Breast epithelium (tissue), 3 donors: ENCODE measurements around the gene PRR29.

ENCODE experiments used
- POLR2AphosphoS5 ChIP-seq, 3 donors: sonication (generic); formaldehyde crosslinking; IDR thresholded peaks; one replicate each; pipeline ENCODE4 v1.6.1; 2017; ENCODE audit warnings: antibody characterized with exemption in 3 of 3
- TF ChIP-seq, protein P1 (sequence below), 3 donors: fragments of 450-650 bp; IDR thresholded peaks; one replicate each; pipeline ENCODE4 v1.5.1; 2016 to 2017; ENCODE audit warnings: antibody characterized with exemption in 3 of 3, mild to moderate bottlenecking in 3 of 3, moderate library complexity in 3 of 3

DNA sequence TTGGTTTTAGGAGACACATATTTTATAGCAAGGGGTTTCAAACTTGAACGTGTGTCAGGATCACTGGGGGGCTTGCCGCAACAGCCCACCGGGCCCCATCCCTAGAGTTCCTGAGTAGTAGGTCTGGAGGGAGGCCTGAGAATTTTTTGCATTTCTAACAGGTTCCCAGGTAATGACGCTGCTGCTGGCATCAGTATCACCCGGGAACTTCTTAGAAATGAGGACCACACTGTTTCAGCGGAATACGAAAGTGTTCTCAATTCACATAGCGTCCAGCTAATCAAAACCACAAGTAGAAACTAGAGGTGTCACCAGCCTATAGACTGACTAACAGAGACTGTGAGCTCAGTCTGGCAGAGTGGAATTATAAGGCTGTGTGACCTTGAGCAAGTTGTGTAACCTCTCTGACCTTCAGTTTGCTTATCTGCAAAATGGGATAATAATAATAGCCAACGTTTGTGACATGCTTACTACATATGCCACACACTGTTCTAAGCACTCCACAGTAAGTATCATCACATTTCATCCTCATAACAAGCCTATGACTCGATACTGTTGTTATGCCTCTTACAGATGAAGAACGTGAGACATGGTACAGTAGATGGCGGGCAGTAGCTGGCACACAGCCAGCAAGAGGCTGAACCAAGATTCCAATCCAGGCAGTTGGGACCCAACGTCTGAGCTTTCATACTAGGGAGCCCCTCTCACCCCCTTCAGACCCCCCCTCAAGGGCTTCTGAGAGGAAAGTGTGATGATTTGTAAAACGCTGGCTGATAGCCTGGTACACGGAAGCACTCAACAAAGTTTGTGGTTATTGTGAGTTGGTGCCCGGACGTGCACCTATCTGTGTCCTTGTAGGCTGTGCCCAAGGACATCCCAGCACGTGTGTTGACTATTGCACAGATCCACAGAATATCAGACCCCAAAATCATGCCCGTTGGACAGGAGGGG is 26.9 kb downstream of the PRR29 start:
- TF ChIP-seq POLR2AphosphoS5 (IDR thresholded peaks at IDR 0.05), result no peak
- TF ChIP-seq, protein P1, sequence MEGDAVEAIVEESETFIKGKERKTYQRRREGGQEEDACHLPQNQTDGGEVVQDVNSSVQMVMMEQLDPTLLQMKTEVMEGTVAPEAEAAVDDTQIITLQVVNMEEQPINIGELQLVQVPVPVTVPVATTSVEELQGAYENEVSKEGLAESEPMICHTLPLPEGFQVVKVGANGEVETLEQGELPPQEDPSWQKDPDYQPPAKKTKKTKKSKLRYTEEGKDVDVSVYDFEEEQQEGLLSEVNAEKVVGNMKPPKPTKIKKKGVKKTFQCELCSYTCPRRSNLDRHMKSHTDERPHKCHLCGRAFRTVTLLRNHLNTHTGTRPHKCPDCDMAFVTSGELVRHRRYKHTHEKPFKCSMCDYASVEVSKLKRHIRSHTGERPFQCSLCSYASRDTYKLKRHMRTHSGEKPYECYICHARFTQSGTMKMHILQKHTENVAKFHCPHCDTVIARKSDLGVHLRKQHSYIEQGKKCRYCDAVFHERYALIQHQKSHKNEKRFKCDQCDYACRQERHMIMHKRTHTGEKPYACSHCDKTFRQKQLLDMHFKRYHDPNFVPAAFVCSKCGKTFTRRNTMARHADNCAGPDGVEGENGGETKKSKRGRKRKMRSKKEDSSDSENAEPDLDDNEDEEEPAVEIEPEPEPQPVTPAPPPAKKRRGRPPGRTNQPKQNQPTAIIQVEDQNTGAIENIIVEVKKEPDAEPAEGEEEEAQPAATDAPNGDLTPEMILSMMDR (IDR thresholded peaks at IDR 0.05), result no peak
